22Rv1 (cell line): ENCODE measurements around the gene PPRC1.

ENCODE experiments used
- CTCF ChIP-seq: fragments of 450-650 bp; IDR thresholded peaks from 2 replicates; pipeline ENCODE4 v1.5.1; 2017; ENCODE audit warnings: mild to moderate bottlenecking
- ZFX ChIP-seq: fragments of 450-650 bp; IDR thresholded peaks from 2 replicates; pipeline ENCODE4 v1.6.1; 2017; ENCODE audit warnings: antibody characterized with exemption, borderline replicate concordance

- TF ChIP-seq CTCF (no peak), ZFX (no peak)
These were observed 62.5 kb downstream of the PPRC1 start for GRCh38 chr10:102195296-102195870.
